Forelimb muscle (tissue), 1 donor: ENCODE data around the gene BAIAP2. TPM values are rescaled to one million over a fixed set of nuclear protein-coding genes. Genes with fewer than 3 reads are reported as not detected.

Source experiments
- DNase-seq: peaks from one replicate; pipeline ENCODE4 v3.0.0-alpha.2; 2013; ENCODE audit warnings: low read depth
- polyA plus RNA-seq: library from polyadenylated mRNA; unstranded; fragments of 120-200 nt; gene quantifications from one replicate; pipeline ENCODE4 v1.2.1, GENCODE V29; 2013; ENCODE audit not compliant: insufficient read length

The BAIAP2 gene, protein sequence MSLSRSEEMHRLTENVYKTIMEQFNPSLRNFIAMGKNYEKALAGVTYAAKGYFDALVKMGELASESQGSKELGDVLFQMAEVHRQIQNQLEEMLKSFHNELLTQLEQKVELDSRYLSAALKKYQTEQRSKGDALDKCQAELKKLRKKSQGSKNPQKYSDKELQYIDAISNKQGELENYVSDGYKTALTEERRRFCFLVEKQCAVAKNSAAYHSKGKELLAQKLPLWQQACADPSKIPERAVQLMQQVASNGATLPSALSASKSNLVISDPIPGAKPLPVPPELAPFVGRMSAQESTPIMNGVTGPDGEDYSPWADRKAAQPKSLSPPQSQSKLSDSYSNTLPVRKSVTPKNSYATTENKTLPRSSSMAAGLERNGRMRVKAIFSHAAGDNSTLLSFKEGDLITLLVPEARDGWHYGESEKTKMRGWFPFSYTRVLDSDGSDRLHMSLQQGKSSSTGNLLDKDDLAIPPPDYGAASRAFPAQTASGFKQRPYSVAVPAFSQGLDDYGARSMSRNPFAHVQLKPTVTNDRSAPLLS
- 15.4 TPM for polyA plus RNA-seq

DNA sequence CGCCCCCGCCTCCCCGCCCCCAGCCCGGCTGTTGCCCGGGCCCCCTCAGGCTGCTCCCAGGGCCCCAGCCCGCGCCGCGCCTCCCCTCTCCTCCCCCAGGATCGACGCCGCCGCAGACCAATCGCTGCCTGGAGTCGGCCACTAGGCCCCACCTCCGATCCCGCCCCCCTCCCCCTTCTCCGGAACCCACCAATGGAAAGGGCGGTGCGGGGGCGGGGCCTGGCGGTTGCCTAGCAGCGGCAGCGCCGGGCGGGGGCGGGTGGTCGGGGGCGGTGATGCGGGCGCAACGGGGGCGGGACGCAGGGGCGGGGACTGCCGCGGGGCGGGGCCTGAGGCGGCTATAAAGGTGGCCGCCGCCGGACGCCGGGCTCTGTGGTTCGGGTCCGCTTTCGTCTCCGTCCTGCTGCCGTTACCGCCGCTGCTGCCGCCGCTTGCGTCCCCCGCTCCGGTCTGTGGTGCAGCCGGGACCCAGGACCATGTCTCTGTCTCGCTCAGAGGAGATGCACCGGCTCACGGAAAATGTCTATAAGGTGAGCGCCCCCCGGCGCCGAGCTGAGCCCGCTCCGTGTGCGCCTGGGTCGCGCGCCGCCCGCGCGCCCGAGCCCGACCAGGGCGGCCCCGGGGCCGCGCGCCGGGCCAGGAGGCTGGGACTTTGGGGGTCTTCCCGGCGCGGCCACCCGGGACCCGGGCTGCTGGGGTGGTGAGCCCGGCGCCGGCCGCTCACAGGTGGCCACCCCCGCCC lies at the start of gene BAIAP2:
TSS of gene BAIAP2 (plus strand) at position 373 of the 742 bp plus-strand sequence. CDS start at position 477, 104 bp downstream.
- DNase-seq = peak; percentile 73

DNA sequence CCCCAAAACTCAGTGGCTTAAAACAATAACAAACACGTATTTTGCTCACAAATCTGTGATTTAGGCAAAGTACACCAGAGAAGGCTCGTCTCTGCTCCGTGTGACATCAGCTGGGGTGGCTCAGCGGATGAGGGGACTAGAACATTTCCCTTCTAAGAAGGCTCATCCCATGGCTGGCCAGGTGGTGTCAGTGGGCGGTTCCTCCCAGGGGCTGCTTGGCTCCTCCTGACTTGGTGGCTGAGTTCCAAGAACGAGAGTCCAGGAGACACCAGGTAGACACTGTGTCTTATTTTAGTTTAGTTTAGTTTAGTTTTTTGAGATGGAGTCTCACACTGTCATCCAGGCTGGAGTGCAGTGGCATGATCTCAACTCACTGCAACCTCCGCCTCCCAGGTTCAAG lies 48.9 kb upstream of the BAIAP2 start:
- DNase-seq = no peak

DNA sequence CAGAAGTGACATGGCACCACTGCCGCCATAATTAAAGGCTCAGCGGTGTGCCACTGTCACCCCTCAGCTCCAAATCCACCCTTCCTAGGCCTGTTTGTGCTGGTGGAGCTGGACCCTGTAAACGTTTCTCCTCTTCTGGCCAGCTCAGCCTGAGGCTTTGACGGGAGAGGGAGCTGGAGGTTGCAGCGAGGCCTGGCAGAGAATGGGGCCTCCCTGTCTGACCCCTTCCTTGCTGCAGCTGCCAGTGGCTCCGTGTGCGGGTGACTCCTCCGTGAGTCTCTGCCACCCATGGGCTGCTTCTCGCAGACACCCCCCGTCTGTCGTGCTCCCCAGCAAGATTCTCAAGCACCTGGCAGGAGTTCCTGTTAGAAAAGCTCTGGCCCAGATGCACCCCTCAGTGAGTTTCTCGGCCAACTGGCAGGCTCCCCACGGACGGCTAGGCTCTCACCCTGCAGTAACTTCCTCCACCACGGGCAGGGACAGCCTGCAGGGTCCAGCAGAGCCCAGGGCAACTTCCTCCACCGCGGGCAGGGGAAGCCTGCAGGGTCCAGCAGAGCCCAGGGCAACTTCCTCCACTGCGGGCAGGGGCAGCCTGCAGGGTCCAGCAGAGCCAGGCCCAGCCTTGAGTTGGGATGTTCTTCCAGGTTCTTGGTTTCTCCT lies 48.0 kb upstream of the BAIAP2 start:
- DNase-seq = no peak

DNA sequence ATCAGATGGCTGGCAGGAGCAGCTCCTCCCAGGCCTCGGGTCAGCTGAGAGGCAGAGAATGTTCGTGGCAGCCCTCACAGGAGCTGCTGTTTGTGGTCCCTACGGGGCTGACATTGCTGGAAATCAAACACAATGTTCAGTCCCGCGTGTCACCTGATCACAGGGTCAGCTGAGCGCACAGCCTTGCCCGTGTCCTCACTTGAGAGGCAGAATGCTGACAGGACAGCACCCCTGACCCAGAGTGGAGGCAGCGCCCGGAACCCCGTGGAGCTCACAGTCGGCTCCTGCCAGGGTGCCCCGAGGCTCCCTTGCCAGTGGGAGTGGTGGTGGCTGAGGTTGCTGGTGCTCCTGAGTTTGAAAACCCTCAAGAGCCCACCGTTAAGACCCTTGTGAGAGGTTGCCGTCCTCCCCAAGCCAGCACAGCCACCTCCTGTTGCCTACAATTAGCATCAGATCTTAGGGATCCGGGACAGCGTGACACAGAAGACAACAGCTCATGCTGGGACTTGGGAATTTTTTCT lies 47.0 kb upstream of the BAIAP2 start:
- no peak for DNase-seq

DNA sequence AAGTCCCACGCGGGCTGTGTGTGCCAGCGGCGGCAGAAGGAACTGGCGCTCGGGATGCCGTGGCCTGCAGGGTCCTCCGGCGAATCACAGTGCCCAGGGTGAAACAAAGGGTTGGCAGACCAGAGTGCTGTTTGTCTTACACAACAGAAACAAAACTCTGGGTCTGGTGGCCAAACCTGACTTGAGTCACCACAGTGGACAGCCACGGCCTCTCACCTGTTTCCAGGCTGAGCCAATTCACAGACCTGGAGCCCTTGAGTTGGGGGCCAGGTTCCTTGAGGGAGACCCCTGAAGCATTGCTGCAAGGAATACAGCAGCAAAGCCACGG lies 45.4 kb upstream of the BAIAP2 start:
- no peak for DNase-seq

DNA sequence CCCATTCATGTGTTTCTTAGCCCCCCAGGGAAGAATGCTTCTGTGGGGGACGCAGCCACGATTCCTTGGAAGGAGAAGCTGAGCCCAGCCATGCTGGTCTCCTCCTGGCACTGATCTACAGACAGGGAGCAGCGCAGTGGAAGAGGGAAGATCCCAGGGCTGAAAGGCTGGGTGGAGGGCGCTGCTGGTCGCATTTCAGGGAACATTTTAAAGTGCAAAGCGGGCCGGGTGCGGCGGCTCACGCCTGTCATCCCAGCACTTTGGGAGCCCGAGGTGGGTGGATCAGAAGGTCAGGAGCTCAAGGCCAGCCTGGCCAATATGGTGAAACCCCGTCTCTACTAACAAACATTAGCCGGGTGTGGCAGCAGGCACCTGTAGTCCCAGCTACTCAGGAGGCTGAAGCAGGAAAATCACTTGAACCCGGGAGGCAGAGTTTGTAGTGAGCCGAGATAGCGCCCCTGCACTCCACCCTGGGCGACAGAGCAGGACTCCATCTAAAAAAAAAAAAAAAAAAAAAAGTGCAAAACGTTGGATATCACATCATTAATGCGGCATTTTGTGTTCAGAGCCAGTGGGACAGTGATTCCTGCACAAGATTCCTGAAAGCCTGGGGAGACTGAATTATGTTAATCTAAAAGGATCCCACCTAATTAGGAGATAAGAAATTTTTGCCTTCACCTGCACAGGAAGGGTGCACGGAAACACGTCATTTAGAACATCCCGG lies 43.9 kb upstream of the BAIAP2 start:
- no peak for DNase-seq

DNA sequence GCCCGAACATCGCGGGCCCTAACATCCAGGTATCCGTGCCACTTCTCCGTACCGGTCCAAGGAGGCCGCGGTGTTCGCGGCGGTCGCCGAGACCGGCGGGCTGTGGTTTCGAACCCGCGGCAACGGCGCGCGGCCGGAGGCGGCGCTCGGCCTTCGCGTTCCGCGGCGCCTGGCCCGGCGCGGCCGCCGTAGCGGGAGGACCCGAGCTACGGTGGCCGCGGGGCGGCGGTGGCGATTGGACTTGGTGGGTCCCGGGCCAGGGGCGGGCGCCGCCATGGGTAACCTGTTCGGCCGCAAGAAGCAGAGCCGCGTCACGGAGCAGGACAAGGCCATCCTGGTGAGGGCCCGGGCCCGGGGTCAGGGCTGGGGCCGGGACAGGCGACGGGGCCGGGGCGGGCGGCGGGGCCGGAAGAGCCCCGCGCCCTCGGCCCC lies 43.3 kb upstream of the BAIAP2 start, which contains the start of gene CHMP6:
TSS of gene CHMP6 (plus strand) at position 197 of the 432 bp plus-strand sequence. CDS start at position 275, 78 bp downstream.
- DNase-seq = peak; percentile 60

DNA sequence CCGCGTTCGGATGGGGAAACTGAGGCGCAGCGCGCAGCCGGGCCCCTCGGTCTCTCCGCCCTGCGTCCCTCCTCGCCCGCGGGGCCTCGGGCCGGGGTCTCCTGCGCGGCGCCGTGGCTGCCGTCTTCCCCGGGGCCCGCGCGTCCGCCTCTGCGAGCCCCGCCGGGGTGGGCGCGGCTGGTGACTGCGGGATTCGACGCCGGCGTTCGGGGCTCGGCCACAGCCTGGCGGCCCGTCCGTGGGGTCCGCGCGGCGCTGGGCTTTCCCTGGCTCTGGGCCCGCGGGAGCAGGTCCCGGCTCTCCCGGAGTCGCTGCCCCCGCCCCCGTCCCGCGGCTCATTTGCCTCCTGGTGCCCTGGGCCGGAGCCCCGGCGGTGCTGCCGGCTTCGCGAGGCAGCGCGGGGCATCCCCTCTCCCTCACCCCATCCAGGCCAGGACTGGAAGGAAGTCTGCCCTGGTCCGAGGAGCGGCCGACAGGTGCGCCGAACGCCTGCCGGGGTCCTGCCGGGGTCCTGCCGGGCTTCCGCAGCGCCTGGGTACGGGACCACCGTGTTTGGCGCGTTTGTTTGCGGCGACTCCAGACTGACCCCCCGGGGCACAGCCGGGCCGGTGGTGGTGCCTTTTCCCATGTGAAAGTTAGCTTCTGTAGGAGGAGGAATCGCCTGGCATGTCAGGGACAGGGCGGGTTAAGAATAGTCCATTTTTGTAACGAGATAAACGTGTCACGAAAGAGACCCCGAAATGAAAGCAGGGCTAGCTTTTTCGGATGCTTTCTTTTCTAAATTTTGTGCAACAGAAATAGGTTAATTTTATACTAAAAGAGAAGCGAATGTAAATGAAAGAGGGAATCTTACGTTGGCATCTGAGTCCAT lies 42.6 kb upstream of the BAIAP2 start:
- no peak for DNase-seq

DNA sequence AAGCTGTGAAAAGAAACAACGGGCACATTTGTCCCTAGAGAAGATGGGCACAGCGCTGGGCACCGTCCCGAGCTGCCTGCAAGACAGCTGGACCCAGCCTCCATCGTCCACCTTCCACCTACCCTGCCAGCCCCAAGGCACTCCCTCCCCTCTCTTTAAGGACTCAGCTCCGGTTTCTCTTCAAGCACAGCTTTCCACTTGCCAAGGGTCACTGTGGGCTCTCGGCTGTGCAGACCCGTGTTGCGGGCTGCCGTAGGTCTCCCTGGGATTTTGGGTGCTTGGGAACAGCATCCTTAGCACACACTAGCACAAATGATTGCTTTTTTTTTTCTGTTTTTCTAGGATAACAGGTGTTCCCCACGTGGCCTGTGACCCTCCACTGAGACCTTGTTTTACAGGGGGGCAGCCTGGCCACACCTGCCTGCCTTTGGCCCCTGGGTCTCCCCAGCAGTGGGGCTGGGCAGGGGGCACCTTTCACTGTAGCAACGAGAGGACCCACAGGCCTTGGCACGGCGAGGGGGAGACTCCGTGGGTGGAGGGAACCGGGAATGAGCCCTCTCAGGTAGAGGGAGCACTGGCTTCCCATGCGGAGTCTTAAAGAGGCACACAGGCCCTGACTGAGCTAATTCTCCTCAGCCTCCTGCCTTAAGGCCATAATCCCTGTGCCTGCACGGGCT lies 41.9 kb upstream of the BAIAP2 start:
- no peak for DNase-seq

DNA sequence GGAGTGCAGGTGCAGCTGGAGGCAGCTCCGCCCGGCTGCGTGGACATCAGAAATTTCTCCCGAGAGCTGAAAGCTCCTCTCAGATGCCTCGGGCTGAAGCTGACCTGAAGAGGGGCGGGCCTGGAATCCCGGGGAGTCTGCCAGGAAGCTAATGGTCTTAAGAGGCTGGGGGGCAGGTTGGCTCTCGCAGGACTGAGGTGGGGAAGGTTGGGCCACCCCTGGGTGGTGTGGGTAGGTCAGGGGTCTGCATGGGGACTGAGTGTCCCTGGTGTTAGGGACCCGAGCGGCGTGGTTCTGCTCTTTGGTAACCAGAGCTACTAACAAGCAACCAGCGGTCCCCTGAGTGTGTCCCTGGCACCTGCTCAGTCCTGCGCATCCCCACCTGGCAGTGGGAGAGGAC lies 39.8 kb upstream of the BAIAP2 start:
- no peak for DNase-seq

DNA sequence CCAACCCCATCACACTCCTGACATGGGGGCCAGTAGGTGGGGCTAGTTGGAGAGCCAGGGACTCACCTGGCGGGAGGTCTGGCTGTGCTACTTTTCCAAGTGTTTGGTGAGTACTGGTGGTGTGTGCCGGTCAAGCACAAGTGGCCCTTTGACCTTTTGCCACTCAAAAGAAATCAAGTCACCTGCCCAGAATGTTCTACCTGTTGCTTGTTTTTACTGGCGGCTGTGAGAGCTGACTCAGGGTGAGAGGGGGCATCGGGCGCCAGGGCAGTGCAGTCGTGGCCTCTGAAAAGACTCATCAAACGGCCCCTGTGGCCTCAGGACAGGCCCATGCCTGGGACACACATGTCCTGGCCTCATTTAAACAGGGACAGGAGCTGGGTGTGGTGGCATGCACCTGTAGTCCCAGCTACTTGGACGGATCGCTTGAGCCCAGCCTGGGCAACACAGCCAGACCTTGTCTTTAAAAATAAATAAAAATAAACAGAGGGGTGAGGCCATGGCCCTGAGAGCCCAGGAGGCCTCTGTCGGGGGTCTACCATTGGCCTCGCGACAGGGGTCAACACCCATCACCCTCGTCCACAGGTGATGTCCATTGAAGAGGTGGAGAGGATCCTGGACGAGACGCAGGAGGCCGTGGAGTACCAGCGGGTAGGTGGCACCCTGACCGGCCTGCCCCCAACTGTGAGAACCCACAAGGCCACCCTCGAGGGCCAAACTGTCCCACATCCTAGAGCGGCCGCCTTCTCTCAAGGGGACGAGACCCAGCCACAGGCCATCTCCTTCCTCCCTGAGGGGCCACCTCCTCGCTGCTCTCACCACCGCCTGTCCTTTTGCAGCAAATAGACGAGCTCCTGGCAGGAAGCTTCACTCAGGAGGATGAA lies 38.3 kb upstream of the BAIAP2 start:
- DNase-seq = no peak

DNA sequence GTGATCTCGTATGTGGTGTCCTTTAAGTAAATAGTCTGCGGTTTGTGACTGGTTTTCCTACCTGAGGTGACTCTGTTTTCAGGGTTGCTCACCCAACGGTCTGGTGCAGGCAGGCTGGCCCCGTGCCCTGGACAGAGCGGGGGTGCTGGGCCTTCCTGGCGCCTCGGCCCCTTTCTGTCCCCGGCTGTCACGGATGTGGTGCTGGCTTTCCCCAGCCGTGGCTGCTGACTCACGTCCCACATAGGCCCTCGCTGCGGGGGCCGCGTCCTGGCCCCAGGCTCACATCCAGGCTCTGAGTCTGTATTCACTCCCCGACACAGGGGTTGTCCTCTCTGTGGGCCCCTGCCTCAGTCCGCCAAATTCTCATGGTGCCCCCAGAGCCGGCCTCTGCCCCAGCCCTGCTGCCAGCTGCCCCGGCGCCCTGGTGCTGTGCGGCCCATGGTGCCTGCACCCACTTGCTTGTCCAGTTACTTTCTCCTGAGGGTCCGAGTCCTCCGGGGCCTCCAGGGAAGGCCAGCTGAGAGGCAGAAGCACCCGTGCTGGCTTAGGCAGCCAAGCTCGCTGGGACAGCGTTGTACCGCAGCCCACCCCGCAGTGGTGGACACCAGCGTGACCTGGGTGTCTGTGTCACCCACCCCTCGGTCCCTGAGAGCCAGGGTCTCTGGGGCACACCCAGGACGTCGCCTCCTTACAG lies 37.4 kb upstream of the BAIAP2 start:
- DNase-seq = no peak

DNA sequence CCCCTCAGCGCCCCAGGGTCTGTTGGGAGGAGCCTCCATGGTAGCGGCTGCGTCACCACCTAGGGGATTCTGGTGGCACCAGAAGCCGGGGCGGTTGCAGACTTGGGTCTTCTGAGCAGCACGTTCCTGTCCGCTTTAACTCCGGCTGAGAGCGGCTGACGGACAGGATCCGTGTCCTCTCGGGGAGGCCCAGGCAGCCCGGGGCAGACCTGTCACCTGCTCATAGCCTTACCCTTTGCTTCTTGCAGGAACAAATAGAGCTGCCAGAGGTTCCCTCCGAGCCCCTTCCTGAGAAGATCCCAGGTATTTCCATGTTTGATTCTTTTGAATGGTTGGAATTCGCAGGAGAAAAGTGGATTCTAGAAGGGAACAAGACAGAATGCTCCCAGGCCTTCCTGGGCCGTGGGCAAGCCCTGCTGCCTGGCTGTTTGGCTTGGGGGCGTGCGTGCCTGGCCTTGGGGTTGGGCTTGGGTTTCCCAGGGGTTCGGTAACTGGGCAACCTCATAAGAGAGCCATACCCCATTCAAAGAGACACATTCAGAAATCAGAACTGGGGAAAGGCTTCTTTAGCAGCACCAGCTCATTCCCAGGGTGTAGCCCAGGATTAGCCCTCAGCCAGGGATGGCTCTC lies 36.7 kb upstream of the BAIAP2 start:
- DNase-seq = no peak

DNA sequence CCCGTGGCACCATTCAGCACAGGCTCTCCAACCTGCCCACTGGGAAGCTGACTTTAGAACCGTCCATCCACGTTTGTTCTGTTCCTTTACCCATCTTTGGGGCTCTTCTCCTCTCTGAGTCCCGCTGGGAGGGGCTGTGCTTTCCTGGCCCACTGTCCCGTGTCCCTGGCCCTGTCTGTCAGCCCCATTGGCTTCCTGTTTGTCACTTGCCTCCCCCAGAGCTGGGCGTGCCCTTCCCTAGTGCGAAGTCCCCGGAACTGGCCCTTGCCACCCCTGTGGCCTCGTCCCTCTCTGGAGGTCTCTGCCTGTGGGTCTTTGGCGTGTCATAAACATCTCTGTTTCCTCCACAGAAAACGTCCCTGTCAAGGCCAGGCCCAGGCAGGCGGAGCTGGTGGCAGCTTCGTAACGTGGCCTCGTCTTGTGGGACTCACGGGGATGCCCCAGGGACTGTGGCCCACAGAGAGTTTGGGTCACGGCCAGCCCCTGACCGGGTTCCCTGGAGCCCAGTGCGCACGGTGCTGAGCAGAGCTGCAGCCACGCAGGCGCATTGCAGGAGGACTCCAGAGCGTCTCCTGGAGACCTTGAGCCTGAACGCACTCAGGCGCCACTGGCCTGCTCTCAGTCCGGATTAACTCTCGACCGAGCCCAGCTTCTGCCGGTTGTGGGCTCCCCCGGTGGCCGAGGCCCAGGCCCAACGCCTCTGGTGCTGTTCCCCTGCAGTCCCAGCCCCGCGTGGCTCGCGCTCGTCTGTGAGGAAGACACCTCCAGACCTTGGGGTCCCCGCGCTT lies 36.0 kb upstream of the BAIAP2 start:
- DNase-seq = no peak

DNA sequence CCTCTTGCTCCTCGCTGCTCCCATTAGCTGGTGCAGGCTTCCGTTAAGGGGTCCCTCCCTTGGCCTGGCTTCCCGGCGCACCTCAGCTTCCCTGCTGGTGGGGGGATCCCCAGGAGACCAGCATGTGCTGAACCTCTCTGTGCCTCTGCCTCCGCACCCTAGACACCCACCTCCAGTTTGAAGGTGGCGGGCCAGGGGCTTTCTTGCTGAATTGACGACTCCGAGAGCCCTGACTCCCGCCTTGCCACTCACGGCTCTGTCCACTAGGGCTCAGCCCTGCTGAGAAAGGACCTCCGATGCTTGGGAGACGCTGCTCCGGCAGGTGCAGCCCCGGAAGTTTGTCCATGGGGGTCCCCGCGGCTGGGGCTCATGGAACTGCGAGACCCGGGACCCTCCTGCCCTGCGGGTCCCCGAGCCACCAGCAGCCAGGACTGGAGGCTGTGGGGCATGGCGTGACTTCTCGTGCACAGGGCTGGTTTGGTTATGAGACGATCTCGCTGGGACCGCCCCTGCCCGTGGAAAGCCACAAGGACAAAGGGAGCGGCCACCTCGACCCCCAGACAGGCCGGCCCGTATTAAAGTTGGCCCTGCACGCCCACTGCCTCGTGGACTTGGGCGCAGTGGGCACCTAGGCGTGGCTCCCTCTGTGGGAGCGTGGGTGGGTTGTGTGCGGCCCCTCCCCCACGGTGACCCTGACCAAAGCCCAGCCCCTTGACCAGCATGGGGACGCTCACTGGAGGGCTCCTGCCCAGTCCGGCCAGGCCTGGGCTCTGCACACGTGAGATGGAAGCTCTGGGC lies 35.2 kb upstream of the BAIAP2 start:
- no peak for DNase-seq

DNA sequence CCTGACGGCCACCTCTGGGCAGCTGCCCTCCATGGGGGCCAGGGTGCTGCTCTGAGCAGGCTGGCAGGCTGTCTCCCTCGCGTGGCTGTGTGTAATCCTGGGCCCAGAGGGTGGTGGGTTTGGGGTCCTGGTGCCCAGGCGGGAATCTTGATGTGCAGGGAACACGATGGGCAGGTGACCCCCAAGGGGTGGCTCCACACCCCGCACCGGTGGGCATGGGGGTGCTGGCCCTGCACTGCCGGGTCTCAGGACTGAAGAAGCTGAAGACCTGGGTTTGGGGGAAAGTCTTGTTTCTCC lies 34.7 kb upstream of the BAIAP2 start:
- no peak for DNase-seq
